Fibroblast of the aortic adventitia (primary cell): ENCODE data around the gene SNAP23. TPM values are rescaled to one million over a fixed set of nuclear protein-coding genes. Genes with fewer than 3 reads are reported as not detected.
A peak's percentile ranks its signal among the peaks of the same experiment; 100 is the strongest.

Experiments
- DNase-seq: peaks from one replicate; pipeline ENCODE4 v3.0.0-alpha.2; 2010; ENCODE audit warnings: low read depth
- H3K4me3 ChIP-seq: 2 replicates; pipeline ENCODE4 v1.5.1; 2011; ENCODE audit warnings: low read depth, mild to moderate bottlenecking, control low read depth, low read length, moderate library complexity
- total RNA-seq: library from RNA; depleted of rRNA; stranded (reverse); fragments of >200 nt; gene quantifications from 2 replicates; pipeline ENCODE4 v1.2.3, GENCODE V29; 2012; ENCODE audit warnings: low replicate concordance
- TF ChIP-seq, protein P1 (sequence below): IDR thresholded peaks from 2 replicates; pipeline ENCODE4 v1.5.1; 2011; ENCODE audit warnings: mild to moderate bottlenecking, low read length, control low read depth, inconsistent platforms; ENCODE audit not compliant: insufficient read depth

The SNAP23 gene
- total RNA-seq, 1 donor = 87.4 TPM

DNA sequence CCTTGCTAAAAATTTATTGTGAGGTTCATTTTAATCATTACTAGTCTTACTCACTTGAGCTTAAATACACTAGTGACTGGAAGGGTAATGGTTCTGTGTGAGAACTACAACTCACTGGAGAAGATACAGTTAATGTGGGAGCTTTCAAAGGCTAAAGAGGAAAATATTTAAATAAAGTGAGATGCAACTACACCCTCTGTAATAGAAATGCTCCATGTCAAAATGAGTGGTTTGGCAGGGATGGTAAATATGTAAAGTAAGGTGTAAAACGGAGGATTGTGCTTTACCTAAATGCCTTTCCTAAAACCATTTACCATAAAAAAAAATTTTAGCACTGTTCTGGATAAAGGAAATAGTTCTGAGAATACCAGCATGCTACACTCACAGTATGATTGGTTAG is 37.8 kb downstream of the SNAP23 start:
- TF ChIP-seq, protein P1, sequence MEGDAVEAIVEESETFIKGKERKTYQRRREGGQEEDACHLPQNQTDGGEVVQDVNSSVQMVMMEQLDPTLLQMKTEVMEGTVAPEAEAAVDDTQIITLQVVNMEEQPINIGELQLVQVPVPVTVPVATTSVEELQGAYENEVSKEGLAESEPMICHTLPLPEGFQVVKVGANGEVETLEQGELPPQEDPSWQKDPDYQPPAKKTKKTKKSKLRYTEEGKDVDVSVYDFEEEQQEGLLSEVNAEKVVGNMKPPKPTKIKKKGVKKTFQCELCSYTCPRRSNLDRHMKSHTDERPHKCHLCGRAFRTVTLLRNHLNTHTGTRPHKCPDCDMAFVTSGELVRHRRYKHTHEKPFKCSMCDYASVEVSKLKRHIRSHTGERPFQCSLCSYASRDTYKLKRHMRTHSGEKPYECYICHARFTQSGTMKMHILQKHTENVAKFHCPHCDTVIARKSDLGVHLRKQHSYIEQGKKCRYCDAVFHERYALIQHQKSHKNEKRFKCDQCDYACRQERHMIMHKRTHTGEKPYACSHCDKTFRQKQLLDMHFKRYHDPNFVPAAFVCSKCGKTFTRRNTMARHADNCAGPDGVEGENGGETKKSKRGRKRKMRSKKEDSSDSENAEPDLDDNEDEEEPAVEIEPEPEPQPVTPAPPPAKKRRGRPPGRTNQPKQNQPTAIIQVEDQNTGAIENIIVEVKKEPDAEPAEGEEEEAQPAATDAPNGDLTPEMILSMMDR = no peak
- no peak for DNase-seq
- no peak overlapping the region for H3K4me3 ChIP-seq

DNA sequence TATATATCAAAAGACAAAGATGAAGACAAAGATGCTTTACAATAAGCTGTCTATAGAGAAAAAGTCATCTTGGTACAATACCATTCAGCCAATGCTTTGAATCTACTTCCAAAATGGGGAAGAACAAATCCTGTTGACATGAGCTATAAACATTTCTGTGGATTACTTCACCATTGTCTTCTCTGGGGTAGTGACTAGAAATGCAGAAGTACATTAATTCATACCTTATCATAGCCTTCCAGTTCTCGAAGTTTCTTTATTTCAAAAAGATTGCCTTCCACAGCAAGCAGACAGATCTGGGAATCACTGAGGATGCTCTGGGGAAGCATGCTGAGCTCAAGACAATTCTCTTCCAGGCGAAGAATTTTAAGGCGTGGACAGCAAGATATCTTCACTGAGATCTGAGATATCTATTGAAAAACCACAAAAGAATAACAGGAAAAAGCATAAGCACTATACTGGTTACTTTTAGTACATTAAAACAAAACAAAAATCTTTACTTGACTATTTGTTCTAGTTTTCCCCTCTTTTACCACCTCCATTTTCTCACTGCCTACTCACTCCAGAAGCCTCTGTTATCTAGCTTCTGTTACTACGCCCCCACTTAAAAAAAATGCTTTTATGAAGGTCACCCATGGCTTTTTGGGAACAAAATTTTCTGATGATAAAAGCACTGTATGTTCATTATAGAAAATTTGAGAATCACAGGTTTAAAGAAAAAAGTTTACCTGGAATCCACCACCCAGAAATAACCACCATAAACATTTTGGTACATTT is 49.6 kb downstream of the SNAP23 start:
- TF ChIP-seq, protein P1 = no peak
- H3K4me3 ChIP-seq = no peak overlapping the region
- DNase-seq = no peak

DNA sequence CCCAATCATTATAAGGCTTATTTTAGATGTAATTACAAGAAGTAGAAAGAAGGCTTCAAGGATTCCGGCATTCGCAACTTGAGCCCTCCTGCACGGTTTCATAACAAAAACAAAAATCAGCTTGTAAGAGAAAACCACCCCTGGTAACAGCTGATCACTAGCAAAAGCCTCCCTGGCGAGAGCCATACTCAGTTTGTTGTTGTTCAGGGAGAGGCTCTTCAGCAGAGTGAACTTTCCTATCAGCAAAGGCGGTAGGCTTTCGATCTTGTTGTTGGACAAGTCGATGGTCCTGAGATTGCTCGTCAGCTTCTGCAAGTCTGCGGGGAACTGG is 52.4 kb downstream of the SNAP23 start:
- TF ChIP-seq, protein P1 = no peak
- peak overlapping the region; percentile 98 for H3K4me3 ChIP-seq
- peak; percentile 54 for DNase-seq

DNA sequence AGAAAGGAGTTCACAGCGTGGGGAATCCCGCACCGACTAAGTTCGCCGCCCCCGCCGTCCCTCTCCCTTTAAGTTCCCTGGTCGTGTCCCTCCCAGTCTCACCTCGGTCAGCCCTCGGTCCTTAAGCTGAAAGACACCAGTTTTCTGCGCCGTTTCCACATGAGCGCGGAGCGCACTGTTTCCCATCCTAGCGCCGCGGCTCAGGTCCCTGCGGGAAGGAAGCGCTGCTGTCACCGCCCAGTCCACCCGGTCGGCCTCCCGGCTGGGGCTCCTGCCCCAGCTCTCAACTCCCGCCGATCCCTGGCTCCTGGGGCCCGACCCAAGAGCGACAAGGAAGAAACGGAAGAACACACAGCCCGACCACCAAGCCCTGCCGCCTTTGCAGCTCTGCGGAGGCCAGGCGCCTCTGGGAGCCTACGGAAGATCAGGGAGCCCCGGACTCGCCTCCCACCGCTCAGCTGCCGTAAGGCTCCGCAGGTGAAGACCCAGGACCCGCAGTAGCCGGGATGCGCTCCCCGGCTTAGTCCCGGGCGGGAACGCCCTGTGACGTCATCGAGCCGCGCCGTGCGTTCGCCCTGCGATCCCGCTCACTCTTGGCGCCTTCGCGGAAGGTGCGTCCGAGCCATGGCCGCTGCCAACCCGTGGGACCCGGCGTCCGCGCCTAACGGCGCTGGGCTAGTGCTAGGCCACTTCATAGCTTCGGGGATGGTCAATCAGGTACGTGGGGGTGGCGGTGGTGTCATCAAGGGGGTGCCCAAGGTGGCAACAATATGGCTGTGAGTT is 53.0 kb downstream of the SNAP23 start, which contains the start of the genes HAUS2 and LRRC57:
TSS of gene HAUS2 (plus strand) at position 590 of the 783 bp plus-strand sequence. CDS start at position 625, 35 bp downstream.
TSS of gene LRRC57 (minus strand) at position 545 of the 783 bp plus-strand sequence. CDS start at position 186, 359 bp downstream.
- TF ChIP-seq, protein P1 = no peak

DNA sequence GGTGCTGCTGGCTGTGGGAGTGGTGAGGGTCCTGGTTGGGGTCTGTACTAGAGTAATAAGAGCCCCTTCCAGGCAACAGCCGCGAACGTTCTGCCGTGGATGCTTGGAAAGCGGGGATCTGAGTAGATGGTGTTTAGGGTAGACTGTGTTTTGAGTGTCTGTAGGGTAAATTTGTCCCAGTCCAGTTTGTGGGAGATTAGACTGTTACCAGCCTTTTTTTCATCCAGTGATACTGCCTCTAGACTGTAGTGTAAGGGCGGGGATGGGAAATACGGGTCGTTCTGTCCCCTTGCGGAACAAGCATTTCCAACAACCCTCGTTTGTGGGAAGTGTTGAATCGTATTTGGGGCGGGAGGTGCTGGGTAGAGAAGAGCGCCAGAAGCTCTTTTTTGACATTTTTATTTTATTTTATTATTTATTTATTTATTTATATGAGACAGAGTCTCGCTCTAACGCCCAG is 53.6 kb downstream of the SNAP23 start:
- peak; percentile 34 for DNase-seq
- H3K4me3 ChIP-seq = peak overlapping the region; percentile 98
- TF ChIP-seq, protein P1 = no peak

More for the DNA sequence above, 53.0 kb downstream of the SNAP23 start, which contains the start of the genes HAUS2 and LRRC57:
- peak; percentile 78 for DNase-seq
- H3K4me3 ChIP-seq = peak within 1 kb of the TSS; percentile 98

DNA sequence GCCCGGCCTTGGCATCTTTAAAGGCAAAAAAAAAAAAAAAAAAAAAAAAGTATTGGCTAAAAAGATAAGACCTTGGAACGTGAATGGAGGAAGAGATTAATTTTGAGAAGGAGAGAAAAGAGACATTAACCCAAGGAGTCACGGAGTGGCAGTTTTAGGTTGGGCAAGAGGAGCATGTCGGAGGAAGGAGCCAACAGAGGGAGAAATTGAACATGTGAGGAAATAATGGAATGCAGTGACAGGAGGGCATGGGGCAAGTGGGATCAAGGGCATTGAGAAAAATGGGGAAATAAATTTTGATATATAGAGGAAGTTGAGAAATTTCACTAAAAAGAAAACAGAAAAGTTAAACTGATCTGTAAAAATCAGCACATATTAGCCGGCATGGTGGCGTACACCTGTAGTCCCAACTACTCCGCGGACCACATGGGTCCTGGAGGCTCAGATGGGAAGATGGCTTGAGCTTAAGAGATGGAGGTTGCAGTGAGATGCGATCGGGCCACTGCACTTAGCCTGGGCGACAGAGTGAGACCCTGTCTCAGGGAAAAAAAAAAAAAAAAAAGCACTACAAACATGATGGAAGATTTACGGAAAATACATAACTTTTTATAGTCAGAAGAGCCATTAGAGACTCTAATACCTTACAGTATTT is 54.4 kb downstream of the SNAP23 start:
- TF ChIP-seq, protein P1 = no peak
- peak overlapping the region; percentile 98 for H3K4me3 ChIP-seq
- no peak for DNase-seq
